MCF 10A (cell line): ENCODE data around the gene IL1A. TPM values are rescaled to one million over a fixed set of nuclear protein-coding genes. Genes with fewer than 3 reads are reported as not detected.
A peak's percentile ranks its signal among the peaks of the same experiment; 100 is the strongest.

Experiments
- BruUV-seq: library from RNA; stranded (reverse); fragments of 400-500 nt; replicated peaks from 2 replicates; lab custom pipeline; 2021; lab: Mats Ljungman, UMichigan
- CTCF ChIA-PET: fragments of 300-600 bp; sonication (Branson Sonifier 250); formaldehyde crosslinking; extraction: SDS; loops from one replicate; lab custom pipeline; 2021; ENCODE audit warnings: antibody characterized with exemption, inconsistent platforms; lab: Yijun Ruan, JAX
- POLR2A ChIA-PET: fragments of 300-600, 350-650 bp; sonication (Branson Sonifier 250); formaldehyde crosslinking; extraction: SDS; loops from one replicate; lab custom pipeline; 2020; ENCODE audit warnings: antibody characterized with exemption, inconsistent platforms; lab: Yijun Ruan, JAX
- DNase-seq: peaks from one replicate; pipeline ENCODE4 v3.0.0-alpha.2; 2018; ENCODE audit not compliant: unreplicated experiment
- H3K27ac Mint-ChIP-seq: one replicate; pipeline ENCODE4 v1.8.0; 2022; ENCODE audit warnings: mild to moderate bottlenecking, low read depth, mixed read lengths; ENCODE audit not compliant: unreplicated experiment
- H3K27me3 Mint-ChIP-seq: one replicate; pipeline ENCODE4 v1.8.0; 2022; ENCODE audit warnings: mixed read lengths; ENCODE audit not compliant: insufficient read depth, unreplicated experiment
- H3K36me3 Mint-ChIP-seq: one replicate; pipeline ENCODE4 v1.8.0; 2022; ENCODE audit warnings: mild to moderate bottlenecking, moderate library complexity, mixed read lengths; ENCODE audit not compliant: insufficient read depth, unreplicated experiment
- H3K4me1 Mint-ChIP-seq: one replicate; pipeline ENCODE4 v1.8.0; 2022; ENCODE audit warnings: mixed read lengths; ENCODE audit not compliant: insufficient read depth, unreplicated experiment
- H3K4me3 Mint-ChIP-seq: one replicate; pipeline ENCODE4 v1.8.0; 2022; ENCODE audit warnings: mild to moderate bottlenecking, moderate library complexity, mixed read lengths; ENCODE audit not compliant: unreplicated experiment
- H3K9me3 Mint-ChIP-seq: one replicate; pipeline ENCODE4 v1.8.0; 2022; ENCODE audit warnings: mixed read lengths; ENCODE audit not compliant: unreplicated experiment
- intact Hi-C: fragments of 100-400 bp; cut with micrococcal nuclease; formaldehyde crosslinking; loops from 2 replicates; pipeline ENCODE4 v1.14.1; 2022
- total RNA-seq: library from RNA; stranded (reverse); gene quantifications from 2 replicates; pipeline ENCODE4 v1.2.3, GENCODE V29; 2022
- TF ChIP-seq, protein P1 (sequence below): fragments of 200-600 bp; IDR thresholded peaks from one replicate; pipeline ENCODE4 v1.8.0; 2022; ENCODE audit warnings: antibody characterized with exemption, mild to moderate bottlenecking; ENCODE audit not compliant: unreplicated experiment

Gene IL1A
- total RNA-seq, 1 experiment from 2014 or later = 170 TPM

DNA sequence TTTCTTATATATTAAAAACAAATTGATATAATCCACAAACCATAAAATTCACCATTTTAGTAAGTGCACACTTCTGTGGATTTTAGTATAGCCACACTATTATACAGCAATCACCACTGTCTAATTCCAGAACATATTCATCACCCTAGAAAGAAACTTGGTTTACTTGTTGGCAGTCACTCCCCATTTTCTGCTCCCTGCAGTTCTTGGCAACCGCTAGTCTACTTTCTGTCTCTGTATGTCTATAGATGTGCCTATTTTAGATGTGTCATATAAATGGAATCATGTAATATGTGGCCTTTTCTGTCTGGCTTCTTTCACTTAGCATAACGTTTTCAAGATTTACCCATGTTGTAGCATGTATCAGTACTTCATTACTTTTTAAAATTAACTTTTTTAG, 25.6 kb downstream of the IL1A start:
- Mint-ChIP-seq H3K27ac (peak overlapping the region; percentile 23), H3K27me3 (no peaks in the 10 kb centered on the region), H3K4me3 (no peak overlapping the region), H3K4me1 (peaks cover 43% of the 10 kb centered on the region), H3K36me3 (peaks cover 22% of the 10 kb centered on the region), H3K9me3 (no peaks in the 10 kb centered on the region)
- intact Hi-C loops = no loop called here
- ChIA-PET POLR2A (no interaction called here), CTCF (interaction anchor here (0.6 kb wide), 1 partner anchor 186 kb away, joined by 3 read pairs; no protein-coding TSS in a partner anchor)
- TF ChIP-seq, protein P1, sequence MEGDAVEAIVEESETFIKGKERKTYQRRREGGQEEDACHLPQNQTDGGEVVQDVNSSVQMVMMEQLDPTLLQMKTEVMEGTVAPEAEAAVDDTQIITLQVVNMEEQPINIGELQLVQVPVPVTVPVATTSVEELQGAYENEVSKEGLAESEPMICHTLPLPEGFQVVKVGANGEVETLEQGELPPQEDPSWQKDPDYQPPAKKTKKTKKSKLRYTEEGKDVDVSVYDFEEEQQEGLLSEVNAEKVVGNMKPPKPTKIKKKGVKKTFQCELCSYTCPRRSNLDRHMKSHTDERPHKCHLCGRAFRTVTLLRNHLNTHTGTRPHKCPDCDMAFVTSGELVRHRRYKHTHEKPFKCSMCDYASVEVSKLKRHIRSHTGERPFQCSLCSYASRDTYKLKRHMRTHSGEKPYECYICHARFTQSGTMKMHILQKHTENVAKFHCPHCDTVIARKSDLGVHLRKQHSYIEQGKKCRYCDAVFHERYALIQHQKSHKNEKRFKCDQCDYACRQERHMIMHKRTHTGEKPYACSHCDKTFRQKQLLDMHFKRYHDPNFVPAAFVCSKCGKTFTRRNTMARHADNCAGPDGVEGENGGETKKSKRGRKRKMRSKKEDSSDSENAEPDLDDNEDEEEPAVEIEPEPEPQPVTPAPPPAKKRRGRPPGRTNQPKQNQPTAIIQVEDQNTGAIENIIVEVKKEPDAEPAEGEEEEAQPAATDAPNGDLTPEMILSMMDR = no peak
- no TSS peak for BruUV-seq
- DNase-seq = no peak

DNA sequence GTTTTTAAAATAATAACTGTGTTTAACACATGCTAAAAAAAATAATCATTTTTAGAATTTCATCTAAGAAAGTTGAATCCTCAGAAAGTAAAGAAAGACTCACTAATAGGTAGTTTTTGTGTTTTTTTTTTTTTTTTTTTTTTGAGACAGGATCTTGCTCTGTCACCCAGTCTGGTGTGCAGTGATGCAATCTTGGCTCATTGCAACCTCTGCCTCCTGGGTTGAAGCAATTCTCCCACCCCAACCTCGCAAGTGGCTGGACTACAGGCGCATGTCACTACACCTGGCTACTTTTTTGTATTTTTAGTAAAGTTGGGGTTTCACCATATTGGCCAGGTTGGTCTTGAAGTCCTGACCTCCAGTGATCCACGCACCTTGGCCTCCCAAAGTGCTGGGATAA, 27.0 kb downstream of the IL1A start:
- CTCF ChIA-PET = no interaction called here
- TF ChIP-seq, protein P1 = no peak
- peaks cover 31% of the 10 kb centered on the region for H3K4me1 Mint-ChIP-seq
- intact Hi-C loops = no loop called here
- no peak overlapping the region for H3K4me3 Mint-ChIP-seq
- H3K27me3 Mint-ChIP-seq = no peaks in the 10 kb centered on the region
- POLR2A ChIA-PET = interaction anchor here (1.0 kb wide), 1 partner anchor 47 kb away, joined by 3 read pairs; no protein-coding TSS in a partner anchor
- peak; percentile 45 for DNase-seq
- H3K36me3 Mint-ChIP-seq = peaks cover 22% of the 10 kb centered on the region
- no peaks in the 10 kb centered on the region for H3K9me3 Mint-ChIP-seq
- no TSS peak for BruUV-seq
- H3K27ac Mint-ChIP-seq = peak overlapping the region; percentile 23

DNA sequence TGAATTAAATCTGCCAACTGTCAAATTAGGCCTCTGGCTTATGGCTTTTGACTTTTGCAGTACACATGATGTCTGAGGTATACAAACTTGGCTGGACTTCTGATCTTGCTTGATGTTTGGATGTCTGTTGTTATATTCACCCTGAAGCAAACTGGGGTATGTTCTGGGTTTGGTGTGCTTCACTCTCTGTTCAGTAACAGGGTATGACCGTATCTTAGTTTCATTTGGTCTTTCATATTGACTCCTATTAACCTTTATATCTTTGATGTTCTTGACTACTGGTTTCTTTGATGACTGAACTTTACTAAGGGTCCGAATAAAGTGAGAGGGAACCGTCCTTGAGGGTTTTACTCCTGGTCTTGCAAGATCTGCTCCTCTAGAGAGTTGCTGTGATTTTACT, 28.1 kb downstream of the IL1A start:
- H3K4me3 Mint-ChIP-seq = no peak overlapping the region
- H3K4me1 Mint-ChIP-seq = peaks cover 24% of the 10 kb centered on the region
- no TSS peak for BruUV-seq
- H3K27me3 Mint-ChIP-seq = no peaks in the 10 kb centered on the region
- ChIA-PET POLR2A (interaction anchor here (1.0 kb wide), 1 partner anchor 28 kb away, joined by 4 read pairs; the partner anchor contains the start of gene IL1A), CTCF (interaction anchor here (0.6 to 11.0 kb wide), 5 partner anchors 19 to 203 kb away, joined by 3 to 268 read pairs (median 4); no protein-coding TSS in a partner anchor)
- intact Hi-C loops = no loop called here
- H3K9me3 Mint-ChIP-seq = no peaks in the 10 kb centered on the region
- peak overlapping the region; percentile 65 for H3K27ac Mint-ChIP-seq
- DNase-seq = no peak
- TF ChIP-seq, protein P1 = no peak
- peaks cover 21% of the 10 kb centered on the region for H3K36me3 Mint-ChIP-seq

DNA sequence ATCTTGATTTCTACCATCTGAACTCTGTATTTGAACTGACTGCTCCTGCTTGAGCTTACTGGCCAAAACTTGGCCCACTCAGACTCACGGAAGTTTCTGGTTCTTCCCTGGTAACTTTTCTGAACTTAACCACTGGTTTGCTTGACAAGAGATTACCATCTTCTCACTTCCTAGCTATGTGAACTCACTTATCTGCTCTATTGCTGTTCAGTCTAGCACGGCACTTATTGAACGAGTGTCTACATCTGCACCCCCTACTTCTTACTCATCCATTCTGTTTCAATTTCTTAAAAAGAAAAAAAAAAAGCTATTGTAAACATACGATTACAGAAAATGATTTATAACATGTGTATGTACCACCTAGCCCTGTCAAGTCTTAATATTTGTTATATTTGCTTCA, 28.8 kb downstream of the IL1A start:
- intact Hi-C loops = no loop called here
- H3K36me3 Mint-ChIP-seq = peaks cover 15% of the 10 kb centered on the region
- TF ChIP-seq, protein P1 = no peak
- H3K4me3 Mint-ChIP-seq = no peak overlapping the region
- H3K27ac Mint-ChIP-seq = peak overlapping the region; percentile 65
- H3K4me1 Mint-ChIP-seq = peaks cover 26% of the 10 kb centered on the region
- no TSS peak for BruUV-seq
- POLR2A ChIA-PET = interaction anchor here (0.7 to 1.2 kb wide), 3 partner anchors 29 to 131 kb away, joined by 3 to 5 read pairs (median 4); partner anchors contain the start of gene IL1A
- no peaks in the 10 kb centered on the region for H3K9me3 Mint-ChIP-seq
- H3K27me3 Mint-ChIP-seq = no peaks in the 10 kb centered on the region
- no peak for DNase-seq
- CTCF ChIA-PET = interaction anchor here (0.9 to 11.0 kb wide), 7 partner anchors 13 to 204 kb away, joined by 3 to 268 read pairs (median 5); no protein-coding TSS in a partner anchor
